HG03432 (cell line): ENCODE results near the gene HOXA7.

Experiments used
- ATAC-seq: cut with Tn5 transposase; IDR thresholded peaks from one replicate; pipeline ENCODE4 v1.9.1; 2021; ENCODE audit warnings: mild to moderate bottlenecking, moderate library complexity; ENCODE audit not compliant: unreplicated experiment

The HOXA7 gene

DNA sequence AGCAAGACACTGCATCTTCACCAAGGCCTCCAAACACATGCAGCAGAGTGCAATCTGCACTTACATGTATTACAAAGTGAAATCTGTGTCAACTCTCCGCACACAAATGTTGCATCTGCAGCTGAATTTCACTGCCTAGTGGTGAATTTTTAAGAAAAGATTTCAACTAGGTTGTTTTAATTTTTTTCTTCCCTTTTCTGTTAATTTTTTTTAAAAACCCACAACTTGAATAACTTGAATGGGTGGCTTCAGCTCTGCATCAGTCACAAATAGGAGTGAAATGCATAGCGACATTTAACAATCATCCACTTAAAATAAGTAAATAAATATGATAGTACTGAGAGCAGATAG, 37.5 kb upstream of the HOXA7 start:
- ATAC-seq: no peak

GRCh38 chr7:27193335-27194001, 37.0 kb upstream of the HOXA7 start:
- ATAC-seq: no peak

- ATAC-seq: no peak
Observed at GRCh38 chr7:27192546-27193334, 36.3 kb upstream of the HOXA7 start.

DNA sequence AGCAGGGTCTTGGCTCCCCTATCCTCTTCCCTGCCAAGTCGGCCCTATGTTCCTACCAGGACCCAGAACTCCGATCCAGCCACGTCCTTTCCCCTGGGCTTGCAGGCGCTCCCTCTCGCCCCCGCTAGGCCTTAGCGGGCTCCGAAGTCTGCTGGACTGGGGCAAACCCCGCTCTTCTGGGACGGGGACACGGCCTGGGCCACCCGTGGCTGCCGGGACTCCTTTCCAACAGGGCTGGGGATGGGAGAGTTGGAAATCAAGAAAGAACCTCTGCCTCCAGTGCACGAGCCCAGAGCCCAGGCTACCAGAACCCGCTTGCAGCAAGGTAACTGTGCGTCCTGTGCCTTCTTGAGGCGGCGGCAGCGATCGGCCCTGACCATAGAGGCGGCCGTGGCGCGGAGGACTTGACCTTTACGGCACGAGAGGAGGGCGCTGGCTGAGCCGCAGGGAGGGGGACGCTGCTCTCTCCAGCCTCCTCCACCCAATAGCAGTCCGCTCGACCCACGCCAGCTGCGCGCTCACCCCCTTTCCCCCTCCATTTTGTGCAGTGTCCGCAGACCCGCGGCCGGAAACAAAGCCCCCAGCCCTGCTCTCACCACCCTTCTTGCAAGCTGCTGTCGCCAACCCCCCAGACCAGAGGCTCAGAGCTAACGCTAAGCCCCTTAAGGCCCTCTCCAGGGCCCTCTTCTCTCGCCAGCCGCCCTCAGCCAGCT, 35.5 kb upstream of the HOXA7 start:
- no peak for ATAC-seq

DNA sequence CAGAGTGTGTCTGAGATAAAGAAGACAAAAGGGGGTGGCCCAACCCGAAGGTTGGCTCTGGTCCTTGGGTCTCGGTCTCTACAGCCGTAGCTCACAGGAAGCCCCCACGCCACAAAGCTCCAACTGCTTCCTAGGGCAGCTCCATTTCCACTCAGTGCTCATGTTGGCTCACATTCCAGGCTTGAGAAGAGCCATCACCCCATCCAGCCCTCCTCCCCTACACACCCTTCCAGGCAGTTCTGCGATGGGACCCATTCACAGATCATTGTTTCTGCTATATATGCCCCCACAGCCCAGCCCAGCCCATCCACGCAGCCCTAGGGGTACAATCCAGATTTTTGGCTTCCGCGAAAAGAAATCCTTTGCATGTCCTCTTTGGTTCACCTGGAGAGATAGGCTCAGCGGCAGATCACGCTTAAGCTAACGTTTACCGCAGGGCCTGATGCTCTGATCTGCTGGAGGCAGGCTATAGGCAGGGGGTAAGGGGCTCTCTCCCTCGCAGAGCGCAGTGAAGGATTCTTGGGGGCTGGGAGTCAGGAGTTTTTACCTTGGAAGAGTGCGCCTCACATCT, 34.8 kb upstream of the HOXA7 start:
- no peak for ATAC-seq

- no peak for ATAC-seq
Observed at GRCh38 chr7:27189997-27190748, 33.7 kb upstream of the HOXA7 start.

GRCh38 chr7:27189295-27189996, 33.0 kb upstream of the HOXA7 start:
- no peak for ATAC-seq

DNA sequence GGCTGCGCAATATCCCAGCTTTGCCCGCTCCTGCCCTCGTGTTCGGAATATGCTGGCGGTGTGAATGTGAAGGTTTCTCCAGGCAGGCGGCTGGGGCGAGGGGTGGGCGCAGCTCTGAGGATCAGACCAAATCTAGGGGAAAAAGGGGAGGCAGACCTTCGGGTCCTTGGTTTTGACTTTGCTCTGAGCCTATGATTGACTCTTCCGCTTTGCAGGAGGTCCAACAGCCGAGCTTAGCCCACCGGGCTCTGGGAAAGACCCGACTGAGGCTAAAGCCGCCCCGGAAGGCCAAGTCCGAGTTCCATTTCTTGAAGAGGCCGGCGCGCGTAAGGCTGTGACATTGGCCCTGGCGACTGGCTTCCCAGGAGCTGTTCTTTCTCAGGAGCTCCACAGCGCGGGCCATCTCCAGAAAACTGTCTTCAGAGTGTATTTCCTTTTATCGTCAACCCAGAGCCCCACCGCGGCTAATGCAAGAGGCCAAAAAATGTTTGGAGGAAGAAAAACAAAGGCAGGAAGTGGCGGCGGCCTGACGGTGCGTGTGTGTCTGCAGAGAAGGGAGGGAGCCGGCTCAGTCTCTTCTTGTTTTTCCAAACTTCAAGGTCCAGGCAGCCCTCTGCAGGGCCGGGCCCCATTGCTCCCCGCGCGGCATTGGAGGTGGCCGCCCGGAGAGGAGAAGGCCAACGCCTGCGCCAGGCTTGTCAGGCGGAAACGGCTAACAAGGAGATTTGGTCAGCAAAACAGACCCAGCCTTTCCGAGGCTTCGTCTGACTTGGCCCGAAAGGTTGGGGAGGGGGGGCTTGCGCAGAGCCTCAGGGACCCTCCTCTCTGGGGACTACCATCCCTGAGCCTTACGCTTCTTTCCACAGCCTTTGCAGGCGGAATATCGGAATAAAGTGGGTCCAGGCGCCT, 32.2 kb upstream of the HOXA7 start:
- no peak for ATAC-seq

GRCh38 chr7:27187475-27188385, 31.3 kb upstream of the HOXA7 start:
- ATAC-seq: no peak

DNA sequence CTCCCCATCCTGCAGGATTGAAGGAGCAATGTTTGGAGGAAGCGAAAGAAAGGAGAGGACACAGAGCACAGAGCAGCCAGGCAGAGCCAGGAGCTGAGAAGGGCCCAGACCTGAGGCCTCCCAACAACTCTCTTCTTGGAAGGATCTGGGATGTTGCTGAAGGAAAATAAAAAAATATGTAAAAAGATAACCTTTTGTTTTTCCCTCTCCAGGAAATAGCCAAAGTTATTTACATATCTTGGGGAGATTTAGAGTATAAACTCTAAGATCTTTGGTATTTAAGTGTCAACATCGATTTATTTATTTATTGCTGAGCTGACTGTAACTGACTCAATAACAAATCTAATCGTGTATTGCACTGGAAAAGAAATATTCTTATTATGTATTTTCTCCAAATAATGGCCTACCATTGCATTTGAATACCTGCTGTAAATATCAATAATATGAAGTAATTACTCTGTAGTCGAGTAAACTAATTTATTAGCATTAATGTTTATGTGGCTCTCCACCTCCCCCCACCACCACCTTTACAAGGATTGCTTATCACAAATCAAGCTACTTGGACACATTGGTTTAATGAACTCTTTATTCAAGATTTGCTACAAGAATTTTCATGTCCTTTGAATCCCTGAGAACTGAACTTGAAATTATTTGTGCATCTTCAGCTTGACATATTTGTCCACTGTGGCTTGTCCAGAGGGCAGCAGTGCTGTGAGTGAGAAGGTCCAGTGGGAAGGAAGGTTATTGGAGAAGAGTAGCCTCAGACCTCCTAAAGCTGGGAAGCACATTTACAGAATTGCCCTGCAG, 30.4 kb upstream of the HOXA7 start:
- ATAC-seq: no peak

DNA sequence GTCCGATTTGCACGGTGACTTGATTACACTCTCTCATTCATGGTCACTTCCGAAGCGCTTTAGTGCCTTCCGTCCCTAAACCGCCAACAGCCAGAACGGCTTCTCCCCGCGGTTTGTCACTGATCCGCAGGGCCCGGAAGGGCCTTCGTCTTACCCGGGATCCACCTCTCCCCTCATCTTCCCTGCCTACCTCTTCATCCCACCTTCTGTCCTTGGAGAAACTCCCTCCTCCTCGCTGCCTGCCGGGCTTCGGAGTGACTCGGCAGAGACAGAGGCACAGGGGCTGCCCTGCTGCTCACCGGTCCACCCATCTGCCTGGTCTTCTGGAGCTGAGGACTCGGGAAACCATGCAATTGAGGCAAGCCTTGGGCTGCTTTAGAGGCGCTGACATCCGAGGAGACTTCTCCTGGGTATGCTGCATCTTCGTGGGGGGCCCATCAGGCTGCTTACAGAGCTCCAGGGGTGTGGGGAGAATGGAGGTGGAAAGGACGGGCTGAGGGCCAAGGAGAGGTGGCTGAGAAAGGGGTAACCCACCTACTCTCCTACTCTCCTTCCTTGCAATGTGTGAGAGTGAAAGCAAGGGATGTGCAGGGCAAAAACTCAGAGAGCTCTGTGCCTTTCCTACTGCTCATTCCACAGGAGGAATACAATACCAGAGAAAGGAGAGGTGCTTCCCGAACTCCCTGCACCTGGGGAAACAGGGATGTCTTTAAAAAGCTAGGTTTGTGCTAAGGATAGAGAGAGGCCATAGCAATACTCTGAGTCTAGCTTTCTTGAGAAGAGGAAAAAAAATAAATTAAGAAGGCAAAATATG, 29.6 kb upstream of the HOXA7 start:
- no peak for ATAC-seq

DNA sequence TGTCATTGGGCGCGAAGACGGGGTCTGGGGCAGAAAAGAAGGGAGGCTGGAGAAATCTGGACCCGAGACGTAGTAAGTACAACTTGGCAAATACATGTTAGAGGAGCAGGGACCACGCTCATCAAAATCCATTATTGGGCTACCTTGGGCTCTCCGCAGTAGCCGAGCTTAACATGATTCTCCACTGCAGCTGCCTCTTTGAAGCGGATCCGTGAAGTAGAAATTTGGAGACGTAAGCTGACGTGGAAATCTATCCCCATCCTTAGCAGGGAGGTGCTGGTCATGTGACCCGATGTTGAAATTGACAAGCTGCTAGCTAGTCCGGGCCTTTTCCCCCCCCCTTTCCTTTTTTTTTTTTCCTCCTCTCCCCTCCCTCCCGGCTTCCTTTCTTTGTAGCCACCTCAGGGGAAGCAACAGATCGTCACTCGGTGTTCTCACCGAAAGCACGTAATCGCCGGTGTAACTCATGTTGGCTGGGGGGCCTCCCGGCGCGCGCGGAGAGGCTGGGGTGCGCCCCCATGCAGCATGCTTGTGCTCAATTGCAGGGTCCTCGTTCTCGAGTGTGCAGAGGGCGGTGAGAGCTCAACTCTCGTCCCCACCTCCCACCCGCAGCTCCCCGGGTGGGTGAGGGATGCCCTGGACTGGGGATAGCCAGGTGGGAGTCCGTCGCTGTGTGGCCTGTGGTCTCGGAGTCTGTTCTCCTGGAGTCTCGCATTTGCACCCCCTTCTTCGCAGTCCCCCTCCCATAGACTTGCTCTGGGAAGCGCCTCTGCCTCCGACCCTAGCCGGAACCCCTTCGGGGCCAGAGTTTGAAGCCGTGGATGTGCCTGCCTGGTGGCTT, 28.8 kb upstream of the HOXA7 start, which contains the start of gene HOXA11:
Gene HOXA11 (minus strand): TSS at position 220 of the 841 bp plus-strand sequence. CDS start 88 bp downstream, at position 132.
- ATAC-seq: no peak

DNA sequence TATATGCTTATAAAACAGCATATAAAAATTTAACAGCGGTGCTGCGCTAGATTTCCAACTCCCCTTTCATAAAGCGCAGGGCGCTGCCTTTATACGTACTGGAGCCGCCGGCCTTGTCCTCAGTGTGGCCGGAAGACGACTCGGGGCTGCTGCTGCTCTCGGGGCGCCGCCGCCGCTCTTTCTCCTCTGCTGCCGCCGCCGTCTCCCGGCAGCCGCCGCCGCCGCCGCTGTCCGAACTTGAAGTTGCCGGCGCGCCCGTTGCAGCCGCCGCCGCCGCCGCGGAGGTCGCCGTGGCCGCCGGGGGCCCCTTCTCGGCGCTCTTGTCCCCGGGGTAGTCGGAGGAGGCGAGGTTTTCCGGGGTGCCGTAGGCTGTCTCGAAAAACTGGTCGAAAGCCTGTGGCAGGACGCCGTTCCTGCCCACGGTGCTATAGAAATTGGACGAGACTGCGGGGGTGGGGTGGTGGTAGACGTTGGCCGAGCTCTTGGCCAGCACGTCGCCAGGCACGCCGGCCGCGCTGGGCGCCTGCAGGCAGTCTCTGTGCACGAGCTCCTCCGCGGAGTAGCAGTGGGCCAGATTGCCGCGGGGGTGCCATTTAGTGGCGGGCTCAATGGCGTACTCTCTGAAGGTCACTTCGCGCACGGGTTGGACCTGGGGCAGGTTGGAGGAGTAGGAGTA, 28.0 kb upstream of the HOXA7 start:
- no peak for ATAC-seq

GRCh38 chr7:27183682-27184336, 27.3 kb upstream of the HOXA7 start:
- no peak for ATAC-seq
